IMR-90 (cell line): ENCODE data around the gene KCNK6. TPM values are rescaled to one million over a fixed set of nuclear protein-coding genes. Genes with fewer than 3 reads are reported as not detected.

Experiments used
- ATAC-seq: fragments of 200-7000 bp; cut with Tn5 transposase; 2 replicates; pipeline ENCODE4 v1.9.1; 2020; ENCODE audit warnings: low read depth, mild to moderate bottlenecking, moderate library complexity
- BruUV-seq: library from RNA; stranded (reverse); fragments of 400-500 nt; replicated peaks from 2 replicates; lab custom pipeline; 2021; lab: Mats Ljungman, UMichigan
- CTCF ChIA-PET: fragments of 300-600 bp; formaldehyde crosslinking; extraction: SDS; loops from one replicate; lab custom pipeline; 2021; ENCODE audit warnings: antibody characterized with exemption; lab: Yijun Ruan, JAX
- POLR2A ChIA-PET: fragments of 300-600 bp; sonication (Branson Sonifier 250); formaldehyde crosslinking; loops from one replicate; lab custom pipeline; 2022; ENCODE audit warnings: antibody characterized with exemption; ENCODE audit not compliant: unreplicated experiment; lab: Charles Lee
- DNase-seq: peaks from one replicate; pipeline ENCODE4 v3.0.0; 2013
- H2AFZ ChIP-seq: replicated peaks from 2 replicates; pipeline ENCODE3; 2013; ENCODE audit warnings: low read length, mild to moderate bottlenecking; ENCODE audit not compliant: poor library complexity
- H2AK5ac ChIP-seq: 2 replicates; pipeline ENCODE4 v1.6.1; 2013; ENCODE audit warnings: low read depth, low read length, inconsistent platforms
- H2AK9ac ChIP-seq: replicated peaks from 2 replicates; pipeline ENCODE3; 2013; ENCODE audit warnings: mild to moderate bottlenecking, low read depth, low read length, moderate library complexity; ENCODE audit not compliant: poor library complexity
- H2BK120ac ChIP-seq: 2 replicates; pipeline ENCODE4 v1.6.1; 2013; ENCODE audit warnings: low read depth, low read length, inconsistent platforms
- H2BK15ac ChIP-seq: 3 replicates; pipeline ENCODE4 v1.6.1; 2013; ENCODE audit warnings: low read depth, low read length, inconsistent platforms
- H2BK20ac ChIP-seq: 2 replicates; pipeline ENCODE4 v1.6.1; 2013; ENCODE audit warnings: low read depth, mild to moderate bottlenecking, inconsistent platforms, low read length, moderate library complexity
- H2BK5ac ChIP-seq: 2 replicates; pipeline ENCODE4 v1.6.1; 2013; ENCODE audit warnings: mild to moderate bottlenecking, low read depth, low read length, inconsistent platforms; ENCODE audit not compliant: poor library complexity, severe bottlenecking
- H3K14ac ChIP-seq: replicated peaks from 2 replicates; pipeline ENCODE4 v1.6.1; 2013; ENCODE audit warnings: low read depth, low read length, inconsistent platforms
- H3K18ac ChIP-seq: 2 replicates; pipeline ENCODE4 v1.6.1; 2013; ENCODE audit warnings: low read depth, low read length, control low read depth
- H3K23ac ChIP-seq: 2 replicates; pipeline ENCODE4 v1.6.1; 2013; ENCODE audit warnings: low read depth, low read length, inconsistent platforms
- H3K27ac ChIP-seq: 2 replicates; pipeline ENCODE4 v1.5.1; 2013; ENCODE audit warnings: mild to moderate bottlenecking, control low read depth, low read length; ENCODE audit not compliant: insufficient read depth
- H3K27me3 ChIP-seq: 2 replicates; pipeline ENCODE4 v1.6.1; 2013; ENCODE audit warnings: low read length; ENCODE audit not compliant: control insufficient read depth, insufficient read depth
- H3K36me3 ChIP-seq: 2 replicates; pipeline ENCODE4 v1.6.1; 2013; ENCODE audit warnings: low read length, mixed read lengths; ENCODE audit not compliant: control insufficient read depth, insufficient read depth
- H3K4ac ChIP-seq: 2 replicates; pipeline ENCODE4 v1.6.1; 2013; ENCODE audit warnings: low read depth, low read length, inconsistent platforms
- H3K4me1 ChIP-seq: 2 replicates; pipeline ENCODE4 v1.6.1; 2013; ENCODE audit warnings: low read length, mixed read lengths; ENCODE audit not compliant: control insufficient read depth, insufficient read depth
- H3K4me2 ChIP-seq: 2 replicates; pipeline ENCODE4 v1.6.1; 2013; ENCODE audit warnings: low read depth, mild to moderate bottlenecking, control low read depth, low read length, moderate library complexity
- H3K4me3 ChIP-seq: 2 replicates; pipeline ENCODE4 v1.5.1; 2013; ENCODE audit warnings: low read depth, mild to moderate bottlenecking, control low read depth, low read length, moderate library complexity; ENCODE audit not compliant: insufficient read depth
- H3K56ac ChIP-seq: 2 replicates; pipeline ENCODE4 v1.6.1; 2013; ENCODE audit warnings: low read length, inconsistent platforms; ENCODE audit not compliant: insufficient read depth; ENCODE audit errors: extremely low read depth
- H3K79me1 ChIP-seq, 2 experiments: 2 replicates each; pipeline ENCODE4 v1.6.1; 2013; ENCODE audit warnings: low read length in 2 of 2, inconsistent platforms in 1 of 2, low read depth in 1 of 2
- H3K9ac ChIP-seq: 2 replicates; pipeline ENCODE4 v1.6.1; 2013; ENCODE audit warnings: low read depth, low read length, control low read depth
- H3K9me1 ChIP-seq: 2 replicates; pipeline ENCODE4 v1.6.1; 2013; ENCODE audit warnings: low read length, inconsistent platforms; ENCODE audit not compliant: insufficient read depth
- H3K9me3 ChIP-seq: 2 replicates; pipeline ENCODE4 v1.6.1; 2013; ENCODE audit warnings: low read length; ENCODE audit not compliant: control insufficient read depth, insufficient read depth
- H4K20me1 ChIP-seq: 2 replicates; pipeline ENCODE4 v1.6.1; 2013; ENCODE audit warnings: low read length, inconsistent platforms; ENCODE audit not compliant: insufficient read depth
- H4K5ac ChIP-seq: 2 replicates; pipeline ENCODE4 v1.6.1; 2013; ENCODE audit warnings: mild to moderate bottlenecking, low read depth, low read length, control low read depth
- H4K8ac ChIP-seq, 2 experiments: 2 replicates each; pipeline ENCODE4 v1.6.1; 2013; ENCODE audit warnings: low read depth in 2 of 2, low read length in 2 of 2, control low read depth in 1 of 2, inconsistent platforms in 1 of 2
- H4K91ac ChIP-seq: 2 replicates; pipeline ENCODE4 v1.6.1; 2013; ENCODE audit warnings: low read depth, low read length, inconsistent platforms; ENCODE audit not compliant: insufficient read depth
- RCOR1 ChIP-seq: IDR thresholded peaks from 2 replicates; pipeline ENCODE4 v1.6.1; 2012; ENCODE audit warnings: mild to moderate bottlenecking, low read length, improper control_type of control experiment; ENCODE audit not compliant: insufficient replicate concordance
- WGBS, 2 experiments: methylation state at CpG; one replicate each; pipeline versions ENCODE4 v1.1.5 to v1.1.7; 2013; ENCODE audit warnings: missing lambda C conversion rate in 2 of 2; ENCODE audit not compliant: insufficient read length in 1 of 2; ENCODE audit errors: extremely low coverage in 2 of 2; 5-methylcytosine and 5-hydroxymethylcytosine counted together
- dilution Hi-C: fragments of 300-500 bp; cut with HindIII; formaldehyde crosslinking; loops from one replicate; pipeline ENCODE4 v1.14.3; 2018; ENCODE audit warnings: low sequenced_read_pairs; ENCODE audit not compliant: unreplicated experiment
- in situ Hi-C: fragments of 300-500 bp; cut with MboI; formaldehyde crosslinking; loops from 3 replicates; pipeline ENCODE4 v1.14.3; 2019; ENCODE audit warnings: low sequenced_read_pairs, inconsistent platforms, mixed read lengths
- intact Hi-C: fragments of 100-400 bp; cut with micrococcal nuclease; formaldehyde crosslinking; loops from 2 replicates; pipeline ENCODE4 v1.10.0; 2022
- polyA plus RNA-seq, 3 experiments: library from polyadenylated mRNA; depleted of rRNA; stranded (reverse); fragments of >200 nt; gene quantifications; 2 replicates each; pipeline ENCODE4 v1.2.3, GENCODE V29; 2012; ENCODE audit warnings: low replicate concordance in 1 of 3
- total RNA-seq: library from RNA; depleted of rRNA; stranded (reverse); fragments of >200 nt; gene quantifications from 2 replicates; pipeline ENCODE4 v1.2.3, GENCODE V29; 2012

The KCNK6 gene
- total and polyA plus RNA-seq, 2 of the 4 experiments (the other 2 are of a cell fraction), result 2.7 to 4.5 TPM

DNA sequence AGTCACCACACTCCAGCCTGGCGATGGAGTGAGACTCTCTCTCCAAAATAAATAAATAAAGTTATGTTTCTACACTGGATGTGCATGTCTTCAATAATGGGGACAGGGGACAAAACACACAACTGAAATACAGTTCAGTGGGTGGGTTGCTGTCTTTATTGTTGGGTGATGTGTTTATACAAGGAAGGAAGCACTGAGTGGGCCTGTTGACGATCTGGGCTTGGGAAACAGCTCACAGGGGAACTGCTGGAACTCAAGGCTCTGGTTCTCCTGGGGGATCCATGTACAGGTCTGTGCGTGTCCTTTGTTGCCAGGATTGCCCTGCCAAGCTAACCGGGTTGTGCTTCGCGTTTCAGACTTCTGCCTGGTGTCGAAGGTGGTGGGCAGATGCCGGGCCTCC lies 36.4 kb upstream of the KCNK6 start:
- in situ Hi-C loops (no loop called here), dilution Hi-C loops (no loop called here), intact Hi-C loops (no loop called here)
- no peak for TF ChIP-seq RCOR1
- Histone ChIP-seq H4K5ac (peak overlapping the region; percentile 32; the same call in 1 of the 2 replicates), H4K8ac (no peak overlapping the region), H3K4me3 (no peak overlapping the region), H2BK5ac (peak overlapping the region; percentile 34), H2AK9ac (peak overlapping the region; percentile 17), H3K36me3 (no peaks in the 10 kb centered on the region), H4K91ac (peak overlapping the region; percentile 6; the same call in 1 of the 2 replicates), H3K23ac (no peak overlapping the region), H3K4me1 (peaks cover 14% of the 10 kb centered on the region), H3K4me2 (no peak overlapping the region), H4K20me1 (no peaks in the 10 kb centered on the region), H3K79me1 (no peaks in the 10 kb centered on the region), H2AFZ (peak overlapping the region; percentile 33), H2AK5ac (0 out of 2 replicates have a peak overlapping the region, but pooled peaks have one; percentile 63), H3K27me3 (no peaks in the 10 kb centered on the region), H3K9ac (no peak overlapping the region), H2BK15ac (no peak overlapping the region), H2BK20ac (no peak overlapping the region), H3K4ac (no peak overlapping the region; the same call in 1 of the 2 replicates), H3K9me1 (peaks cover 4% of the 10 kb centered on the region), H3K56ac (no peak overlapping the region), H3K9me3 (no peaks in the 10 kb centered on the region), H2BK120ac (peak overlapping the region; percentile 36; the same call in 1 of the 2 replicates), H3K18ac (no peak overlapping the region), H3K14ac (no peak overlapping the region), H3K27ac (no peak overlapping the region)
- POLR2A ChIA-PET, result no interaction called here
- CTCF ChIA-PET, result no interaction called here
- 93% methylated on average over 7 of the region's 8 CpGs; no CpG with 5 or more reads in 1 of the 2 experiments for WGBS, 2 experiments
- no TSS peak for BruUV-seq
- no peak for DNase-seq
- no peak for ATAC-seq
